HCT116 (cell line): ENCODE results near the gene HDAC8. TPM values are rescaled to one million over a fixed set of nuclear protein-coding genes. Genes with fewer than 3 reads are reported as not detected.

Source experiments
- ATAC-seq: fragments of 200-7000 bp; cut with Tn5 transposase; 2 replicates; pipeline ENCODE4 v1.9.1; 2020; ENCODE audit warnings: mild to moderate bottlenecking, moderate library complexity
- BruUV-seq: library from RNA; stranded (reverse); fragments of 400-500 nt; replicated peaks from 2 replicates; lab custom pipeline; 2021; lab: Mats Ljungman, UMichigan
- CTCF ChIA-PET: fragments of 300-600 bp; sonication (Branson Sonifier 250); formaldehyde crosslinking; loops from one replicate; lab custom pipeline; 2021; ENCODE audit warnings: antibody characterized with exemption; lab: Charles Lee
- POLR2A ChIA-PET: fragments of 300-600, 350-600 bp; sonication (Branson Sonifier 250); formaldehyde crosslinking; loops from one replicate; lab custom pipeline; 2021; ENCODE audit warnings: antibody characterized with exemption; lab: Charles Lee
- RAD21 ChIA-PET, 2 experiments: fragments of 300-600 bp; sonication (Branson Sonifier 250); formaldehyde crosslinking; loops; one replicate each; lab custom pipeline; 2023; ENCODE audit warnings: low total read pairs in 2 of 2; ENCODE audit not compliant: uncharacterized antibody in 2 of 2, unreplicated experiment in 2 of 2, low non-redundant PET in 1 of 2; lab: Charles Lee
- DNase-seq: peaks from one replicate; pipeline ENCODE4 v3.0.0-alpha.2; 2010; ENCODE audit warnings: low read depth, low spot score
- H2AFZ ChIP-seq: fragments of 200-600 bp; shearing (Covaris generic), sonication (generic); 2 replicates; pipeline ENCODE4 v1.6.1; 2017; ENCODE audit warnings: low read depth, mixed run types, mixed read lengths, antibody characterized with exemption, low read length; ENCODE audit not compliant: poor library complexity, severe bottlenecking
- H3K27ac ChIP-seq: 2 replicates; pipeline ENCODE4 v1.5.1; 2012; ENCODE audit warnings: low read depth, low read length
- H3K27me3 ChIP-seq: fragments of 200-600 bp; sonication (generic); 2 replicates; pipeline ENCODE4 v1.6.1; 2016; ENCODE audit warnings: mixed run types, low read length, mixed read lengths; ENCODE audit not compliant: insufficient read depth
- H3K36me3 ChIP-seq, 2 experiments: fragments of 200-500 bp in 1 of 2; fragments of 200-600 bp in 1 of 2; sonication (Bioruptor generic) in 1 of 2; sonication (generic) in 1 of 2; 2 replicates each; pipeline versions ENCODE4 v1.5.1 to v1.6.1; 2014 to 2016; ENCODE audit warnings: low read length in 2 of 2, inconsistent platforms in 1 of 2, mixed read lengths in 1 of 2, mixed run types in 1 of 2; ENCODE audit not compliant: insufficient read depth in 2 of 2, control insufficient read depth in 1 of 2
- H3K4me1 ChIP-seq, 2 experiments: fragments of 200-600 bp in 1 of 2; sonication (generic) in 1 of 2; 2 replicates each; pipeline versions ENCODE4 v1.5.1 to v1.6.1; 2012 to 2017; ENCODE audit warnings: low read length in 2 of 2, inconsistent platforms in 1 of 2, mild to moderate bottlenecking in 1 of 2, mixed read lengths in 1 of 2, mixed run types in 1 of 2, moderate library complexity in 1 of 2; ENCODE audit not compliant: insufficient read depth in 2 of 2, control insufficient read depth in 1 of 2
- H3K4me2 ChIP-seq: fragments of 200-600 bp; sonication (generic); 2 replicates; pipeline ENCODE4 v1.6.1; 2017; ENCODE audit warnings: mixed run types, low read length, mixed read lengths
- H3K4me3 ChIP-seq, 2 experiments: fragments of 200-600 bp in 1 of 2; sonication (generic) in 1 of 2; replicated peaks in 1 of 2; 2 replicates each; pipeline ENCODE4 v1.5.1; 2011 to 2016; ENCODE audit warnings: low read length in 2 of 2, control low read depth in 1 of 2, low read depth in 1 of 2, mild to moderate bottlenecking in 1 of 2, mixed read lengths in 1 of 2, mixed run types in 1 of 2
- H3K79me2 ChIP-seq: fragments of 200-600 bp; sonication (generic); 2 replicates; pipeline ENCODE4 v1.6.1; 2017; ENCODE audit warnings: mild to moderate bottlenecking, mixed run types, low read length, moderate library complexity, mixed read lengths; ENCODE audit not compliant: insufficient read depth
- H3K9ac ChIP-seq: fragments of 200-600 bp; sonication (generic); 2 replicates; pipeline ENCODE4 v1.6.1; 2016; ENCODE audit warnings: low read length, mixed read lengths
- H3K9me2 ChIP-seq: fragments of 200-600 bp; sonication (generic), shearing (Covaris generic); 2 replicates; pipeline ENCODE4 v1.6.1; 2017; ENCODE audit warnings: mixed run types, mild to moderate bottlenecking, moderate library complexity; ENCODE audit not compliant: insufficient read depth
- H3K9me3 ChIP-seq, 2 experiments: fragments of 200-500 bp in 1 of 2; fragments of 200-600 bp in 1 of 2; sonication (Bioruptor generic) in 1 of 2; sonication (generic) in 1 of 2; 2 replicates each; pipeline ENCODE4 v1.6.1; 2014 to 2017; ENCODE audit warnings: low read length in 2 of 2, mixed read lengths in 2 of 2, inconsistent platforms in 1 of 2, low read depth in 1 of 2, mild to moderate bottlenecking in 1 of 2, mixed run types in 1 of 2, moderate library complexity in 1 of 2; ENCODE audit not compliant: control insufficient read depth in 1 of 2, insufficient read depth in 1 of 2
- H4K20me1 ChIP-seq: fragments of 200-600 bp; sonication (generic), shearing (Covaris generic); 2 replicates; pipeline ENCODE4 v1.6.1; 2017; ENCODE audit warnings: mixed run types, mild to moderate bottlenecking, moderate library complexity; ENCODE audit not compliant: insufficient read depth
- ATF3 ChIP-seq: IDR thresholded peaks from 2 replicates; pipeline ENCODE4 v1.6.1; 2012
- CBX3 ChIP-seq: IDR thresholded peaks from 2 replicates; pipeline ENCODE4 v1.6.1; 2012; ENCODE audit warnings: low read depth
- EGR1 ChIP-seq: IDR thresholded peaks from 2 replicates; pipeline ENCODE4 v1.6.1; 2012; ENCODE audit warnings: low read depth
- ELF1 ChIP-seq: IDR thresholded peaks from 2 replicates; pipeline ENCODE4 v1.6.1; 2012; ENCODE audit warnings: low read depth, borderline replicate concordance
- TCF7L2 ChIP-seq: IDR thresholded peaks from 2 replicates; pipeline ENCODE4 v1.7.0; 2011; ENCODE audit warnings: borderline replicate concordance, inconsistent platforms; ENCODE audit not compliant: insufficient read depth, insufficient read length; ENCODE audit errors: extremely low read depth
- YY1 ChIP-seq: IDR thresholded peaks from 2 replicates; pipeline ENCODE4 v1.6.1; 2011; ENCODE audit warnings: low read length, low read depth, moderate library complexity, mild to moderate bottlenecking; ENCODE audit not compliant: insufficient replicate concordance; ENCODE audit errors: extremely low read depth
- ZBTB33 ChIP-seq: IDR thresholded peaks from 2 replicates; pipeline ENCODE4 v1.6.1; 2011; ENCODE audit warnings: mild to moderate bottlenecking, low read length, moderate library complexity; ENCODE audit not compliant: insufficient replicate concordance; ENCODE audit errors: extremely low read depth
- ZNF274 ChIP-seq: fragments of 200-500 bp; sonication (Bioruptor generic); IDR thresholded peaks from 2 replicates; pipeline ENCODE4 v1.6.1; 2014; ENCODE audit warnings: mild to moderate bottlenecking, low read depth, low read length, inconsistent platforms
- intact Hi-C: fragments of 100-400 bp; cut with micrococcal nuclease; formaldehyde crosslinking; loops from 2 replicates; pipeline ENCODE4 v1.10.0; 2022
- total RNA-seq: library from RNA; stranded (reverse); gene quantifications from one replicate; pipeline ENCODE4 v1.2.1, GENCODE V29; 2021; ENCODE audit not compliant: unreplicated experiment
- TF ChIP-seq, protein P1 (sequence below): IDR thresholded peaks from 2 replicates; pipeline ENCODE4 v1.6.1; 2012; ENCODE audit warnings: low read depth
- TF ChIP-seq, protein P2 (sequence below), 3 experiments: fragments of 200-600 bp in 1 of 3; sonication (generic) in 1 of 3; IDR thresholded peaks in 2 of 3; conservative IDR thresholded peaks in 1 of 3; 2 replicates each; pipeline ENCODE4 v1.5.1; 2012 to 2017; ENCODE audit warnings: low read depth in 2 of 3, low read length in 2 of 3, antibody characterized with exemption in 1 of 3, borderline replicate concordance in 1 of 3, control low read depth in 1 of 3, mild to moderate bottlenecking in 1 of 3, mixed read lengths in 1 of 3, mixed run types in 1 of 3, moderate library complexity in 1 of 3; ENCODE audit not compliant: insufficient read depth in 1 of 3
- TF ChIP-seq, protein P3 (sequence below): IDR thresholded peaks from 2 replicates; pipeline ENCODE4 v1.6.1; 2012

HDAC8 gene
- total RNA-seq, 1 experiment from 2014 or later = 24.1 TPM

DNA sequence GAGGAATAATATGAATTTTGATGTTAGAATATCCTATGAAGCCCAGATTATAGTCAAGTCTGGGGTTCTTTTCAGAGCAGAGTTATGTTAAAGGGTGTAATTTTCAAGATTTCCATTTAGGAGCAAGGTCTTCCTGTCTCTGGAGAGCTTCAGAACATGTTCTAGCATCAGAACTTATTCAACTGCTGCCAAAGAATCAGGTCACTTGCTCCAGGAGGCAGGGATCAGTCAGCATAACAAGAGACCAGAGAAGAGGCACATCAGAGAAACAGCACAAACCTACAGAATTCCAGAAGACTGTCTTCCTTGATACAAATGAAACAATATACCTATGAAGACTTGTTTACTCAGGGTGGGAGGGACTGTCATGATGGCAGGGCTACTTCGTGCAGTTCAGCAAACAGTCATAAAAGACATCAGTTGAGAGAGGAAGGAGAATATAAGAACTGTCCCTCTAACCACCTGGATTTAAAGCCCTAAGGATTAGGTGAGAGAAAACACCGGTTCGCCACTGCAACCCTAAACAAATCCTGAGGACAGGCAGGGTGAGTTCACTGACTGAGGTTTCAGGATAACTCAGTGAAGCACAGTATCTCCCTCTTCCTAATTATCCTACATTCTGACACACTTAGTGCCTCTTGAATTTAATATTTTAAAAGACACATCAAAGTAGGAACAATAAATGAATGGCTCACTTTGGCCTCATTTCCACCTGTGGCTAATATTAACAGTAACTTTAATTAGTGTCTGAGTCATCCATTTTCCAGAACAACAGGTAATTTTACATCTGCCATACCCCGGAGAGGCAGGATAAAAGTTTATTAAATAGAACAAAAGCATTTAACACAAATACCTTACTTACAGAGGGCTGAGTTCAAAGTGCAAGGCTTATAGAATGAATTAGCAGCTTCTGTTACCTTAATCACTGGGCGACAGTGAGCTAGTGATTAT is 93.0 kb downstream of the HDAC8 start:
- Histone ChIP-seq H3K79me2 (no peaks in the 10 kb centered on the region), H2AFZ (no peak overlapping the region)
- no TSS peak for BruUV-seq
- TF ChIP-seq, protein P1, sequence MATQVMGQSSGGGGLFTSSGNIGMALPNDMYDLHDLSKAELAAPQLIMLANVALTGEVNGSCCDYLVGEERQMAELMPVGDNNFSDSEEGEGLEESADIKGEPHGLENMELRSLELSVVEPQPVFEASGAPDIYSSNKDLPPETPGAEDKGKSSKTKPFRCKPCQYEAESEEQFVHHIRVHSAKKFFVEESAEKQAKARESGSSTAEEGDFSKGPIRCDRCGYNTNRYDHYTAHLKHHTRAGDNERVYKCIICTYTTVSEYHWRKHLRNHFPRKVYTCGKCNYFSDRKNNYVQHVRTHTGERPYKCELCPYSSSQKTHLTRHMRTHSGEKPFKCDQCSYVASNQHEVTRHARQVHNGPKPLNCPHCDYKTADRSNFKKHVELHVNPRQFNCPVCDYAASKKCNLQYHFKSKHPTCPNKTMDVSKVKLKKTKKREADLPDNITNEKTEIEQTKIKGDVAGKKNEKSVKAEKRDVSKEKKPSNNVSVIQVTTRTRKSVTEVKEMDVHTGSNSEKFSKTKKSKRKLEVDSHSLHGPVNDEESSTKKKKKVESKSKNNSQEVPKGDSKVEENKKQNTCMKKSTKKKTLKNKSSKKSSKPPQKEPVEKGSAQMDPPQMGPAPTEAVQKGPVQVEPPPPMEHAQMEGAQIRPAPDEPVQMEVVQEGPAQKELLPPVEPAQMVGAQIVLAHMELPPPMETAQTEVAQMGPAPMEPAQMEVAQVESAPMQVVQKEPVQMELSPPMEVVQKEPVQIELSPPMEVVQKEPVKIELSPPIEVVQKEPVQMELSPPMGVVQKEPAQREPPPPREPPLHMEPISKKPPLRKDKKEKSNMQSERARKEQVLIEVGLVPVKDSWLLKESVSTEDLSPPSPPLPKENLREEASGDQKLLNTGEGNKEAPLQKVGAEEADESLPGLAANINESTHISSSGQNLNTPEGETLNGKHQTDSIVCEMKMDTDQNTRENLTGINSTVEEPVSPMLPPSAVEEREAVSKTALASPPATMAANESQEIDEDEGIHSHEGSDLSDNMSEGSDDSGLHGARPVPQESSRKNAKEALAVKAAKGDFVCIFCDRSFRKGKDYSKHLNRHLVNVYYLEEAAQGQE = no peak
- TF ChIP-seq ATF3 (no peak), EGR1 (no peak), CBX3 (no peak), ELF1 (no peak), ZBTB33 (no peak), ZNF274 (no peak), TCF7L2 (no peak), YY1 (no peak)
- TF ChIP-seq, protein P2, sequence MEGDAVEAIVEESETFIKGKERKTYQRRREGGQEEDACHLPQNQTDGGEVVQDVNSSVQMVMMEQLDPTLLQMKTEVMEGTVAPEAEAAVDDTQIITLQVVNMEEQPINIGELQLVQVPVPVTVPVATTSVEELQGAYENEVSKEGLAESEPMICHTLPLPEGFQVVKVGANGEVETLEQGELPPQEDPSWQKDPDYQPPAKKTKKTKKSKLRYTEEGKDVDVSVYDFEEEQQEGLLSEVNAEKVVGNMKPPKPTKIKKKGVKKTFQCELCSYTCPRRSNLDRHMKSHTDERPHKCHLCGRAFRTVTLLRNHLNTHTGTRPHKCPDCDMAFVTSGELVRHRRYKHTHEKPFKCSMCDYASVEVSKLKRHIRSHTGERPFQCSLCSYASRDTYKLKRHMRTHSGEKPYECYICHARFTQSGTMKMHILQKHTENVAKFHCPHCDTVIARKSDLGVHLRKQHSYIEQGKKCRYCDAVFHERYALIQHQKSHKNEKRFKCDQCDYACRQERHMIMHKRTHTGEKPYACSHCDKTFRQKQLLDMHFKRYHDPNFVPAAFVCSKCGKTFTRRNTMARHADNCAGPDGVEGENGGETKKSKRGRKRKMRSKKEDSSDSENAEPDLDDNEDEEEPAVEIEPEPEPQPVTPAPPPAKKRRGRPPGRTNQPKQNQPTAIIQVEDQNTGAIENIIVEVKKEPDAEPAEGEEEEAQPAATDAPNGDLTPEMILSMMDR (IDR thresholded peaks at IDR 0.05 in 2 of 3, conservative IDR thresholded peaks at IDR 0.05 in 1 of 3; ENCODE audit: borderline replicate concordance in 1 of 3, insufficient read depth in 1 of 3, low read depth in 2 of 3, low read length in 2 of 3) = no peak
- TF ChIP-seq, protein P3, sequence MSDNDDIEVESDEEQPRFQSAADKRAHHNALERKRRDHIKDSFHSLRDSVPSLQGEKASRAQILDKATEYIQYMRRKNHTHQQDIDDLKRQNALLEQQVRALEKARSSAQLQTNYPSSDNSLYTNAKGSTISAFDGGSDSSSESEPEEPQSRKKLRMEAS = no peak
- TF ChIP-seq, all 23 proteins: peak for 0
- ATAC-seq (no peak), DNase-seq (no peak)
- ChIA-PET CTCF (no interaction called here), POLR2A (no interaction called here), RAD21 (no interaction called here)
- Histone ChIP-seq H3K4me2 (no peak overlapping the region), H3K36me3 (no peaks in the 10 kb centered on the region), H3K9ac (no peak overlapping the region), H3K4me3 (no peak overlapping the region), H3K9me2 (no peaks in the 10 kb centered on the region), H3K27ac (no peak overlapping the region), H4K20me1 (no peaks in the 10 kb centered on the region), H3K4me1 (no peaks in the 10 kb centered on the region; a peak in 2 of 4 replicates), H3K9me3 (no peaks in the 10 kb centered on the region), H3K27me3 (no peaks in the 10 kb centered on the region)
- intact Hi-C loops = no loop called here
